Measurements from ENCODE around the gene CPLX1. TPM values are rescaled to one million over a fixed set of nuclear protein-coding genes. Genes with fewer than 3 reads are reported as not detected.
"Not testable (repeated sequence)": the region's sequence is repeated elsewhere in the genome, so short reads cannot be mapped to it uniquely, and the experiment has no call there.

Gene CPLX1
- total RNA-seq, 3 donors from 2014 or later, result 0.16 to 2.6 (median 1.2) TPM

GRCh38 chr4:742096-742741 is 83.7 kb downstream of the CPLX1 start:
- no peak overlapping the region for H3K4me3 ChIP-seq
- H3K27me3 ChIP-seq, result no peaks in the 10 kb centered on the region
- H3K36me3 ChIP-seq, result no peaks in the 10 kb centered on the region
- H3K9me3 ChIP-seq, result no peaks in the 10 kb centered on the region
- no peaks in the 10 kb centered on the region for H3K4me1 ChIP-seq
- no peak overlapping the region for H3K27ac ChIP-seq
- no peak for DNase-seq (ENCODE audit: low spot score in 2 of 2)
- TF ChIP-seq POLR2A (IDR thresholded peaks at IDR 0.05) (no peak), CTCF (IDR thresholded peaks at IDR 0.05) (no peak), POLR2AphosphoS5 (IDR thresholded peaks at IDR 0.05) (no peak)
- intact Hi-C loops (cut with DNase I; ENCODE audit: low total_unique reads), result no loop called here

GRCh38 chr4:740656-741282 is 85.2 kb downstream of the CPLX1 start:
- no peak for DNase-seq (ENCODE audit: low spot score in 2 of 2)
- H3K36me3 ChIP-seq, result no peaks in the 10 kb centered on the region
- H3K27ac ChIP-seq, result no peak overlapping the region
- intact Hi-C loops (cut with DNase I; ENCODE audit: low total_unique reads), result no loop called here
- H3K4me3 ChIP-seq, result no peak overlapping the region
- no peaks in the 10 kb centered on the region for H3K9me3 ChIP-seq
- no peak for TF ChIP-seq CTCF (IDR thresholded peaks at IDR 0.05)
- no peak for TF ChIP-seq POLR2A (IDR thresholded peaks at IDR 0.05)
- TF ChIP-seq POLR2AphosphoS5 (IDR thresholded peaks at IDR 0.05), result no peak
- no peaks in the 10 kb centered on the region for H3K4me1 ChIP-seq
- H3K27me3 ChIP-seq, result no peaks in the 10 kb centered on the region

- no peaks in the 10 kb centered on the region for H3K27me3 ChIP-seq
Observed at GRCh38 chr4:740011-740410, 85.9 kb downstream of the CPLX1 start.

GRCh38 chr4:739569-739968 is 86.4 kb downstream of the CPLX1 start:
- no peaks in the 10 kb centered on the region for H3K36me3 ChIP-seq
- intact Hi-C loops (cut with DNase I; ENCODE audit: low total_unique reads), result no loop called here
- TF ChIP-seq POLR2A (IDR thresholded peaks at IDR 0.05), result no peak
- TF ChIP-seq CTCF (IDR thresholded peaks at IDR 0.05), result no peak
- no peak for TF ChIP-seq POLR2AphosphoS5 (IDR thresholded peaks at IDR 0.05)
- no peak overlapping the region for H3K27ac ChIP-seq
- H3K4me3 ChIP-seq, result no peak overlapping the region
- no peaks in the 10 kb centered on the region for H3K9me3 ChIP-seq
- no peak for DNase-seq (ENCODE audit: low spot score in 2 of 2)
- no peaks in the 10 kb centered on the region for H3K4me1 ChIP-seq
- no peaks in the 10 kb centered on the region for H3K27me3 ChIP-seq

More at GRCh38 chr4:740011-740410, 85.9 kb downstream of the CPLX1 start:
- H3K4me3 ChIP-seq, result no peak overlapping the region
- no peak for TF ChIP-seq POLR2A (IDR thresholded peaks at IDR 0.05)
- no peak for TF ChIP-seq POLR2AphosphoS5 (IDR thresholded peaks at IDR 0.05)
- TF ChIP-seq CTCF (IDR thresholded peaks at IDR 0.05), result no peak
- intact Hi-C loops (cut with DNase I; ENCODE audit: low total_unique reads), result no loop called here
- no peak overlapping the region for H3K27ac ChIP-seq
- no peaks in the 10 kb centered on the region for H3K9me3 ChIP-seq
- H3K36me3 ChIP-seq, result no peaks in the 10 kb centered on the region
- H3K4me1 ChIP-seq, result no peaks in the 10 kb centered on the region
- DNase-seq (ENCODE audit: low spot score in 2 of 2), result no peak

GRCh38 chr4:738781-739280 is 87.1 kb downstream of the CPLX1 start:
- no peak for DNase-seq (ENCODE audit: low spot score in 2 of 2)
- TF ChIP-seq POLR2A (IDR thresholded peaks at IDR 0.05) (no peak), POLR2AphosphoS5 (IDR thresholded peaks at IDR 0.05) (no peak), CTCF (IDR thresholded peaks at IDR 0.05) (no peak)
- H3K4me3 ChIP-seq, result no peak overlapping the region

GRCh38 chr4:736561-736960 is 89.4 kb downstream of the CPLX1 start:
- H3K27ac ChIP-seq; H3K9me3 ChIP-seq; intact Hi-C loops (cut with DNase I; ENCODE audit: low total_unique reads); H3K4me3 ChIP-seq; DNase-seq (ENCODE audit: low spot score in 2 of 2); H3K4me1 ChIP-seq; H3K27me3 ChIP-seq: not testable (repeated sequence)
- peaks cover 11% of the 10 kb centered on the region for H3K36me3 ChIP-seq

More at GRCh38 chr4:738781-739280, 87.1 kb downstream of the CPLX1 start:
- Histone ChIP-seq H3K4me1 (no peaks in the 10 kb centered on the region), H3K27ac (no peak overlapping the region), H3K27me3 (no peaks in the 10 kb centered on the region), H3K9me3 (no peaks in the 10 kb centered on the region), H3K36me3 (peaks cover under 1% of the 10 kb centered on the region)
- intact Hi-C loops (cut with DNase I; ENCODE audit: low total_unique reads), result no loop called here
